GM12878 (cell line): Measurements from ENCODE around the gene PARS2. TPM values are rescaled to one million over a fixed set of nuclear protein-coding genes. Genes with fewer than 3 reads are reported as not detected.

Experiments
- CREB1 ChIP-seq: IDR thresholded peaks from 2 replicates; pipeline ENCODE4 v1.6.1; 2012; ENCODE audit warnings: low read depth, mild to moderate bottlenecking, inconsistent platforms
- CREM ChIP-seq: IDR thresholded peaks from 2 replicates; pipeline ENCODE4 v1.6.1; 2014; ENCODE audit warnings: antibody characterized with exemption, low read depth
- CTCF ChIP-seq, 3 experiments: IDR thresholded peaks in 2 of 3; conservative IDR thresholded peaks in 1 of 3; 2 replicates each; pipeline ENCODE4 v1.5.1; 2011; ENCODE audit warnings: low read depth in 3 of 3, low read length in 3 of 3, mild to moderate bottlenecking in 3 of 3, control low read depth in 2 of 3, moderate library complexity in 2 of 3, inconsistent platforms in 1 of 3, mixed read lengths in 1 of 3; ENCODE audit not compliant: control insufficient read depth in 2 of 3, insufficient read depth in 1 of 3; ENCODE audit errors: extremely low read depth in 1 of 3
- EED ChIP-seq: sonication (generic); IDR thresholded peaks from 2 replicates; pipeline ENCODE4 v1.6.1; 2016; ENCODE audit warnings: antibody characterized with exemption, low read depth
- IKZF1 ChIP-seq: fragments of 450-650 bp; conservative IDR thresholded peaks from 2 replicates; pipeline ENCODE4 v1.6.1; 2017; ENCODE audit warnings: antibody characterized with exemption, mild to moderate bottlenecking
- MLLT1 ChIP-seq: fragments of 450-650 bp; IDR thresholded peaks from 2 replicates; pipeline ENCODE4 v1.6.1; 2016; ENCODE audit warnings: mild to moderate bottlenecking
- PAX5 ChIP-seq: IDR thresholded peaks from 2 replicates; pipeline ENCODE4 v1.6.1; 2011; ENCODE audit warnings: low read depth, low read length, borderline replicate concordance
- PML ChIP-seq: IDR thresholded peaks from 2 replicates; pipeline ENCODE4 v1.6.1; 2012; ENCODE audit warnings: low read length, inconsistent platforms
- POLR2A ChIP-seq: IDR thresholded peaks from 2 replicates; pipeline ENCODE4 v1.6.1; 2011; ENCODE audit warnings: low read depth, mild to moderate bottlenecking, low read length
- RELA ChIP-seq: fragments of 450-650 bp; IDR thresholded peaks from 2 replicates; pipeline ENCODE4 v1.8.0; 2014; ENCODE audit warnings: borderline replicate concordance; ENCODE audit not compliant: partially characterized antibody
- SUPT20H ChIP-seq: IDR thresholded peaks from 2 replicates; pipeline ENCODE4 v1.6.1; 2011; ENCODE audit warnings: low read depth, mild to moderate bottlenecking, low read length, moderate library complexity, borderline replicate concordance; ENCODE audit not compliant: control insufficient read depth
- SUZ12 ChIP-seq: fragments of 200-600 bp; sonication (generic); IDR thresholded peaks from one replicate; pipeline ENCODE4 v1.6.1; 2018; ENCODE audit warnings: antibody characterized with exemption, mild to moderate bottlenecking; ENCODE audit not compliant: unreplicated experiment
- TBL1XR1 ChIP-seq: IDR thresholded peaks from 2 replicates; pipeline ENCODE4 v1.6.1; 2012; ENCODE audit warnings: low read depth, low read length, improper control_type of control experiment
- ZBED1 ChIP-seq: IDR thresholded peaks from 2 replicates; pipeline ENCODE4 v1.6.1; 2016; ENCODE audit warnings: borderline replicate concordance
- ZNF687 ChIP-seq: fragments of 450-650 bp; IDR thresholded peaks from 2 replicates; pipeline ENCODE4 v1.6.1; 2017; ENCODE audit warnings: mild to moderate bottlenecking, moderate library complexity
- polyA plus RNA-seq, 11 experiments: library from polyadenylated mRNA; depleted of rRNA in 4 of 11; unstranded in 6 of 11; stranded (reverse) in 5 of 11; fragments of >200 nt; fragmentation: Nextera tagmentation in 4 of 11; fragmentation: Illumina TruSeq in 1 of 11; extraction: Ambion mirVana in 4 of 11; extraction: Trizol in 1 of 11; gene quantifications; 1 replicate in 1 of 11; 2 replicates in 10 of 11; pipeline versions ENCODE4 v1.2.1 to v1.2.3, GENCODE V29; 2011 to 2016; ENCODE audit warnings: inconsistent platforms in 2 of 11, missing spikeins in 2 of 11, low read depth in 1 of 11
- total RNA-seq, 4 experiments: library from RNA; depleted of rRNA in 3 of 4; stranded (reverse); fragments of >200 nt in 3 of 4; fragmentation: Illumina TruSeq in 1 of 4; extraction: Trizol in 1 of 4; gene quantifications; 2 replicates each; pipeline versions ENCODE4 v1.2.1 to v1.2.3, GENCODE V29; 2013 to 2021
- TF ChIP-seq, protein P1 (sequence below): fragments of 450-650 bp; formaldehyde crosslinking; IDR thresholded peaks from 2 replicates; pipeline ENCODE4 v1.4.0; 2020; ENCODE audit warnings: mild to moderate bottlenecking, moderate library complexity
- TF ChIP-seq, protein P2 (sequence below): IDR thresholded peaks from 2 replicates; pipeline ENCODE4 v1.6.1; 2011; ENCODE audit warnings: borderline replicate concordance, low read depth, mild to moderate bottlenecking, moderate library complexity, mixed read lengths, low read length; ENCODE audit not compliant: insufficient read depth; ENCODE audit errors: extremely low read length

Gene PARS2
- total and polyA plus RNA-seq, 10 of the 15 experiments (the other 5 are each of a cell fraction or from before 2014, with no cell fraction given) = 3.7 to 12.2 (median 5.9) TPM

- no peak for TF ChIP-seq CTCF (IDR thresholded peaks at IDR 0.05 in 2 of 3, conservative IDR thresholded peaks at IDR 0.05 in 1 of 3; ENCODE audit: control insufficient read depth in 2 of 3, extremely low read depth in 1 of 3, insufficient read depth in 1 of 3, low read depth in 3 of 3, low read length in 3 of 3)
- TF ChIP-seq RELA = peak; percentile 87
- TF ChIP-seq, protein P1, sequence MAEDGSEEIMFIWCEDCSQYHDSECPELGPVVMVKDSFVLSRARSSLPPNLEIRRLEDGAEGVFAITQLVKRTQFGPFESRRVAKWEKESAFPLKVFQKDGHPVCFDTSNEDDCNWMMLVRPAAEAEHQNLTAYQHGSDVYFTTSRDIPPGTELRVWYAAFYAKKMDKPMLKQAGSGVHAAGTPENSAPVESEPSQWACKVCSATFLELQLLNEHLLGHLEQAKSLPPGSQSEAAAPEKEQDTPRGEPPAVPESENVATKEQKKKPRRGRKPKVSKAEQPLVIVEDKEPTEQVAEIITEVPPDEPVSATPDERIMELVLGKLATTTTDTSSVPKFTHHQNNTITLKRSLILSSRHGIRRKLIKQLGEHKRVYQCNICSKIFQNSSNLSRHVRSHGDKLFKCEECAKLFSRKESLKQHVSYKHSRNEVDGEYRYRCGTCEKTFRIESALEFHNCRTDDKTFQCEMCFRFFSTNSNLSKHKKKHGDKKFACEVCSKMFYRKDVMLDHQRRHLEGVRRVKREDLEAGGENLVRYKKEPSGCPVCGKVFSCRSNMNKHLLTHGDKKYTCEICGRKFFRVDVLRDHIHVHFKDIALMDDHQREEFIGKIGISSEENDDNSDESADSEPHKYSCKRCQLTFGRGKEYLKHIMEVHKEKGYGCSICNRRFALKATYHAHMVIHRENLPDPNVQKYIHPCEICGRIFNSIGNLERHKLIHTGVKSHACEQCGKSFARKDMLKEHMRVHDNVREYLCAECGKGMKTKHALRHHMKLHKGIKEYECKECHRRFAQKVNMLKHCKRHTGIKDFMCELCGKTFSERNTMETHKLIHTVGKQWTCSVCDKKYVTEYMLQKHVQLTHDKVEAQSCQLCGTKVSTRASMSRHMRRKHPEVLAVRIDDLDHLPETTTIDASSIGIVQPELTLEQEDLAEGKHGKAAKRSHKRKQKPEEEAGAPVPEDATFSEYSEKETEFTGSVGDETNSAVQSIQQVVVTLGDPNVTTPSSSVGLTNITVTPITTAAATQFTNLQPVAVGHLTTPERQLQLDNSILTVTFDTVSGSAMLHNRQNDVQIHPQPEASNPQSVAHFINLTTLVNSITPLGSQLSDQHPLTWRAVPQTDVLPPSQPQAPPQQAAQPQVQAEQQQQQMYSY = no peak
- TF ChIP-seq MLLT1 = peak; percentile 24; the same call in 1 of the 2 replicates
- peak; percentile 9; the same call in 1 of the 2 replicates for TF ChIP-seq PAX5
- TF ChIP-seq SUPT20H = no peak
- peak; percentile 62 for TF ChIP-seq CREM
- peak; percentile 52; the same call in 1 of the 2 replicates for TF ChIP-seq ZBED1
- TF ChIP-seq POLR2A = peak; percentile 97
- TF ChIP-seq SUZ12 = no peak
- TF ChIP-seq ZNF687 = 0 out of 2 replicates have a peak, but pooled peaks have one; percentile 24
- TF ChIP-seq, protein P2, sequence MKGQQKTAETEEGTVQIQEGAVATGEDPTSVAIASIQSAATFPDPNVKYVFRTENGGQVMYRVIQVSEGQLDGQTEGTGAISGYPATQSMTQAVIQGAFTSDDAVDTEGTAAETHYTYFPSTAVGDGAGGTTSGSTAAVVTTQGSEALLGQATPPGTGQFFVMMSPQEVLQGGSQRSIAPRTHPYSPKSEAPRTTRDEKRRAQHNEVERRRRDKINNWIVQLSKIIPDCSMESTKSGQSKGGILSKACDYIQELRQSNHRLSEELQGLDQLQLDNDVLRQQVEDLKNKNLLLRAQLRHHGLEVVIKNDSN = peak; percentile 5
- peak; percentile 88 for TF ChIP-seq IKZF1
- TF ChIP-seq PML = peak; percentile 94
- TF ChIP-seq EED = peak; percentile 69; the same call in 1 of the 2 replicates
- TF ChIP-seq TBL1XR1 = no peak
- TF ChIP-seq CREB1 = peak; percentile 64; the same call in 1 of the 2 replicates
Observed at GRCh38 chr1:54715493-54716298, 48.6 kb downstream of the PARS2 start, which contains the start of gene TTC4 (continued).
